HG02623 (cell line): Measurements from ENCODE around the gene PRR35.

Source experiments
- ATAC-seq: cut with Tn5 transposase; IDR thresholded peaks from one replicate; pipeline ENCODE4 v1.9.1; 2021; ENCODE audit warnings: moderate library complexity; ENCODE audit not compliant: unreplicated experiment

PRR35 gene

GRCh38 chr16:546909-547770 lies 13.1 kb upstream of the PRR35 start:
- ATAC-seq, result no peak

- ATAC-seq, result no peak
Measured at GRCh38 chr16:548586-548985, 11.6 kb upstream of the PRR35 start.

GRCh38 chr16:549544-550263 lies 10.5 kb upstream of the PRR35 start:
- ATAC-seq, result no peak

- ATAC-seq, result no peak
Measured at GRCh38 chr16:551210-551609, 9.0 kb upstream of the PRR35 start.

- no peak for ATAC-seq
Measured at GRCh38 chr16:552171-552570, 8.0 kb upstream of the PRR35 start.

GRCh38 chr16:553601-554296 lies 6.4 kb upstream of the PRR35 start:
- ATAC-seq, result no peak

- ATAC-seq, result no peak
Measured at GRCh38 chr16:554297-554621, 5.9 kb upstream of the PRR35 start.

GRCh38 chr16:554640-555365 lies 5.4 kb upstream of the PRR35 start:
- ATAC-seq, result no peak

GRCh38 chr16:555528-556473 lies 4.4 kb upstream of the PRR35 start:
- no peak for ATAC-seq

GRCh38 chr16:556474-557173 lies 3.6 kb upstream of the PRR35 start:
- ATAC-seq, result no peak

- ATAC-seq, result no peak
Measured at GRCh38 chr16:557463-558297, 2.5 kb upstream of the PRR35 start.

- ATAC-seq, result no peak
Measured at GRCh38 chr16:558298-559020, 1.7 kb upstream of the PRR35 start.

- ATAC-seq, result no peak
Measured at GRCh38 chr16:559021-559380, 1.2 kb upstream of the PRR35 start.

GRCh38 chr16:559411-560203 lies 587 bp upstream of the PRR35 start:
- ATAC-seq, result no peak

- ATAC-seq, result no peak
Measured at GRCh38 chr16:560701-561412, 663 bp downstream of the PRR35 start.

- ATAC-seq, result no peak
Measured at GRCh38 chr16:561413-561794, 1.2 kb downstream of the PRR35 start.
